Measurements from ENCODE around the gene ENTR1. TPM values are rescaled to one million over a fixed set of nuclear protein-coding genes. Genes with fewer than 3 reads are reported as not detected.

Gene ENTR1
- total RNA-seq, 1 experiment from 2014 or later, result 90.8 TPM

- Histone ChIP-seq H3K27ac (ENCODE audit: low read length) (no peak overlapping the region), H3K36me3 (ENCODE audit: control insufficient read depth, insufficient read depth, low read length) (no peaks in the 10 kb centered on the region), H3K27me3 (ENCODE audit: control insufficient read depth, insufficient read depth, low read length) (no peaks in the 10 kb centered on the region), H3K4me3 (ENCODE audit: low read depth in 2 of 2, low read length in 2 of 2) (no peak overlapping the region), H3K4me1 (ENCODE audit: control insufficient read depth, insufficient read depth, low read length) (no peaks in the 10 kb centered on the region), H3K9me3 (ENCODE audit: control insufficient read depth, insufficient read depth, low read depth, low read length) (no peaks in the 10 kb centered on the region)
- CTCF ChIA-PET, result no interaction called here
- in situ Hi-C loops (cut with HindIII; ENCODE audit: low pct_unique_long_range_greater_than_20kb, low sequenced_read_pairs), result no loop called here
- ATAC-seq (no peak), DNase-seq (ENCODE audit: low read depth, low spot score) (no peak)
- intact Hi-C loops (cut with micrococcal nuclease; ENCODE audit: unreplicated experiment), result no loop called here
- POLR2A ChIA-PET, result interaction anchor here (0.6 to 1.3 kb wide), 2 partner anchors 8 to 518 kb away, joined by 6 to 8 read pairs; no protein-coding TSS in a partner anchor
- no peak for TF ChIP-seq REST (IDR thresholded peaks at IDR 0.05; ENCODE audit: insufficient read depth in 1 of 2, low read depth in 2 of 2, low read length in 1 of 2)
- no peak for TF ChIP-seq CTCF (IDR thresholded peaks at IDR 0.05)
- TF ChIP-seq SIN3A (IDR thresholded peaks at IDR 0.05; ENCODE audit: borderline replicate concordance, insufficient read depth, low read depth, low read length), result no peak
- TF ChIP-seq TCF7L2 (IDR thresholded peaks at IDR 0.05; ENCODE audit: low read depth, low read length), result no peak
- TF ChIP-seq POLR2AphosphoS5 (IDR thresholded peaks at IDR 0.05; ENCODE audit: low read depth, low read length), result no peak
- BruUV-seq (replicated peaks), result TSS peak; percentile 77
Measured at GRCh38 chr9:136386018-136386417, 24.4 kb downstream of the ENTR1 start.

- Histone ChIP-seq H3K27me3 (ENCODE audit: control insufficient read depth, insufficient read depth, low read length) (no peaks in the 10 kb centered on the region), H3K4me1 (ENCODE audit: control insufficient read depth, insufficient read depth, low read length) (no peaks in the 10 kb centered on the region), H3K27ac (ENCODE audit: low read length) (no peak overlapping the region), H3K36me3 (ENCODE audit: control insufficient read depth, insufficient read depth, low read length) (no peaks in the 10 kb centered on the region), H3K9me3 (ENCODE audit: control insufficient read depth, insufficient read depth, low read depth, low read length) (no peaks in the 10 kb centered on the region), H3K4me3 (ENCODE audit: low read depth in 2 of 2, low read length in 2 of 2) (no peak overlapping the region)
- TF ChIP-seq CTCF (IDR thresholded peaks at IDR 0.05) (no peak), REST (IDR thresholded peaks at IDR 0.05; ENCODE audit: insufficient read depth in 1 of 2, low read depth in 2 of 2, low read length in 1 of 2) (no peak), SIN3A (IDR thresholded peaks at IDR 0.05; ENCODE audit: borderline replicate concordance, insufficient read depth, low read depth, low read length) (no peak), POLR2AphosphoS5 (IDR thresholded peaks at IDR 0.05; ENCODE audit: low read depth, low read length) (no peak), TCF7L2 (IDR thresholded peaks at IDR 0.05; ENCODE audit: low read depth, low read length) (no peak)
- ChIA-PET POLR2A (no interaction called here), CTCF (no interaction called here)
- in situ Hi-C loops (cut with HindIII; ENCODE audit: low pct_unique_long_range_greater_than_20kb, low sequenced_read_pairs) (no loop called here), intact Hi-C loops (cut with micrococcal nuclease; ENCODE audit: unreplicated experiment) (no loop called here)
- ATAC-seq (no peak), DNase-seq (ENCODE audit: low read depth, low spot score) (no peak)
- no TSS peak for BruUV-seq (replicated peaks)
Measured at GRCh38 chr9:136385015-136385414, 25.4 kb downstream of the ENTR1 start.
